GM23338 (cell line): ENCODE measurements around the gene LGI1. TPM values are rescaled to one million over a fixed set of nuclear protein-coding genes. Genes with fewer than 3 reads are reported as not detected.

ENCODE experiments used
- ATAC-seq: fragments of 200-7000 bp; cut with Tn5 transposase; 3 replicates; pipeline ENCODE4 v1.9.1; 2020
- DNase-seq: peaks from one replicate; pipeline ENCODE4 v3.0.0-alpha.2; 2015; ENCODE audit warnings: low spot score
- H2AFZ ChIP-seq: fragments of 200-600 bp; sonication (generic); 2 replicates; pipeline ENCODE4 v1.8.0; 2016; ENCODE audit warnings: antibody characterized with exemption, mild to moderate bottlenecking, moderate library complexity
- H3F3A ChIP-seq: fragments of 200-600 bp; sonication (generic); replicated peaks from 2 replicates; pipeline ENCODE4 v1.8.0; 2017; ENCODE audit warnings: antibody characterized with exemption, mixed run types, low read depth
- H3K27ac ChIP-seq: fragments of 200-600 bp; sonication (generic); 2 replicates; pipeline ENCODE4 v1.6.1; 2016; ENCODE audit warnings: low read depth
- H3K27me3 ChIP-seq: fragments of 200-600 bp; sonication (generic); 2 replicates; pipeline ENCODE4 v1.8.0; 2016; ENCODE audit warnings: mild to moderate bottlenecking, mixed run types, moderate library complexity; ENCODE audit not compliant: insufficient read depth
- H3K36me3 ChIP-seq: fragments of 200-600 bp; sonication (generic); 2 replicates; pipeline ENCODE4 v1.8.0; 2016; ENCODE audit warnings: mild to moderate bottlenecking; ENCODE audit not compliant: insufficient read depth
- H3K4me1 ChIP-seq: fragments of 200-600 bp; sonication (generic); 2 replicates; pipeline ENCODE4 v1.8.0; 2016; ENCODE audit warnings: mild to moderate bottlenecking, moderate library complexity; ENCODE audit not compliant: insufficient read depth
- H3K4me2 ChIP-seq: fragments of 200-600 bp; sonication (generic); 2 replicates; pipeline ENCODE4 v1.7.1; 2017; ENCODE audit warnings: mixed run types
- H3K4me3 ChIP-seq: fragments of 200-600 bp; sonication (generic); 2 replicates; pipeline ENCODE4 v1.6.1; 2016; ENCODE audit warnings: mixed run types
- H3K79me2 ChIP-seq: fragments of 200-600 bp; sonication (generic); replicated peaks from 2 replicates; pipeline ENCODE4 v1.8.0; 2017; ENCODE audit warnings: mild to moderate bottlenecking; ENCODE audit not compliant: insufficient read depth
- H3K9me2 ChIP-seq: fragments of 200-600 bp; sonication (generic); 2 replicates; pipeline ENCODE4 v1.8.0; 2017; ENCODE audit not compliant: insufficient read depth
- H4K20me1 ChIP-seq: fragments of 200-600 bp; sonication (generic); replicated peaks from 2 replicates; pipeline ENCODE4 v1.8.0; 2017; ENCODE audit warnings: mild to moderate bottlenecking; ENCODE audit not compliant: insufficient read depth
- H3K27ac Mint-ChIP-seq: 2 replicates; pipeline ENCODE4 v1.8.0; 2020; ENCODE audit warnings: inconsistent platforms, mild to moderate bottlenecking, moderate library complexity, mixed read lengths
- H3K27me3 Mint-ChIP-seq: 3 replicates; pipeline ENCODE4 v1.8.0; 2022; ENCODE audit warnings: low read depth, mild to moderate bottlenecking, moderate library complexity, mixed read lengths, inconsistent platforms; ENCODE audit not compliant: insufficient read depth, poor library complexity
- H3K36me3 Mint-ChIP-seq: 3 replicates; pipeline ENCODE4 v1.8.0; 2021; ENCODE audit warnings: low read depth, mild to moderate bottlenecking, inconsistent platforms, moderate library complexity, mixed read lengths
- H3K4me1 Mint-ChIP-seq: 3 replicates; pipeline ENCODE4 v1.8.0; 2020; ENCODE audit warnings: mild to moderate bottlenecking, inconsistent platforms, mixed read lengths
- H3K4me3 Mint-ChIP-seq: 3 replicates; pipeline ENCODE4 v1.8.0; 2021; ENCODE audit warnings: moderate library complexity, mild to moderate bottlenecking, inconsistent platforms, mixed read lengths
- H3K9me3 Mint-ChIP-seq: 3 replicates; pipeline ENCODE4 v1.8.0; 2020; ENCODE audit warnings: moderate library complexity, mild to moderate bottlenecking, inconsistent platforms, mixed read lengths
- CREB1 ChIP-seq: fragments of 250-450 bp; sonication (Bioruptor Pico); IDR thresholded peaks from 2 replicates; pipeline ENCODE4 v1.5.0; 2020; ENCODE audit warnings: low read depth, mild to moderate bottlenecking, moderate library complexity
- CTCF ChIP-seq, 2 experiments: fragments of 200-600 bp in 1 of 2; sonication (generic) in 1 of 2; conservative IDR thresholded peaks; 2 replicates each; pipeline versions ENCODE4 v1.5.1 to v1.6.1; 2016 to 2017; ENCODE audit warnings: antibody characterized with exemption in 2 of 2, low read depth in 2 of 2, mild to moderate bottlenecking in 2 of 2, moderate library complexity in 1 of 2
- EZH2 ChIP-seq: fragments of 200-600 bp; sonication (generic); IDR thresholded peaks from one replicate; pipeline ENCODE4 v1.8.0; 2017; ENCODE audit warnings: antibody characterized with exemption, mild to moderate bottlenecking, low read depth; ENCODE audit not compliant: unreplicated experiment
- EZH2phosphoT487 ChIP-seq: fragments of 200-600 bp; sonication (generic); IDR thresholded peaks from one replicate; pipeline ENCODE4 v1.8.1; 2018; ENCODE audit warnings: antibody characterized with exemption; ENCODE audit not compliant: unreplicated experiment
- NANOG ChIP-seq: IDR thresholded peaks from 2 replicates; pipeline ENCODE4 v1.6.1; 2016; ENCODE audit warnings: antibody characterized with exemption, borderline replicate concordance
- POLR2AphosphoS5 ChIP-seq: IDR thresholded peaks from 2 replicates; pipeline ENCODE4 v1.6.1; 2016; ENCODE audit warnings: antibody characterized with exemption, low read depth
- STAT1 ChIP-seq: IDR thresholded peaks from one replicate; pipeline ENCODE4 v1.6.1; 2016; ENCODE audit warnings: antibody characterized with exemption; ENCODE audit not compliant: unreplicated experiment
- ZNF114 ChIP-seq: fragments of 250-450 bp; sonication (Bioruptor Pico); IDR thresholded peaks from 2 replicates; pipeline ENCODE4 v1.5.0; 2020; ENCODE audit warnings: mild to moderate bottlenecking, moderate library complexity
- ZNF331 ChIP-seq: fragments of 250-450 bp; sonication (Bioruptor Pico); IDR thresholded peaks from 2 replicates; pipeline ENCODE4 v1.5.0; 2020; ENCODE audit warnings: low read depth, mild to moderate bottlenecking, moderate library complexity
- polyA plus RNA-seq: library from polyadenylated mRNA; unstranded; fragments of >200 nt; fragmentation: Nextera tagmentation; extraction: Ambion mirVana; gene quantifications from 2 replicates; pipeline ENCODE4 v1.2.1, GENCODE V29; 2016
- total RNA-seq: library from RNA; depleted of rRNA; stranded (reverse); fragments of >200 nt; shearing (Covaris generic); gene quantifications from 2 replicates; pipeline ENCODE4 v1.2.3, GENCODE V29; 2014
- TF ChIP-seq, protein P1 (sequence below): IDR thresholded peaks from 2 replicates; pipeline ENCODE4 v1.6.1; 2016; ENCODE audit warnings: antibody characterized with exemption

Gene LGI1
- total and polyA plus RNA-seq, 2 experiments from 2014 or later, result 0.28 to 0.31 TPM

- no peak for TF ChIP-seq EZH2
- no peak for TF ChIP-seq ZNF114 (CRISPR knock-in tag)
- TF ChIP-seq STAT1, result no peak
- TF ChIP-seq POLR2AphosphoS5, result no peak
- no peak for TF ChIP-seq EZH2phosphoT487
- no peak for TF ChIP-seq CTCF (conservative IDR thresholded peaks at IDR 0.05; ENCODE audit: low read depth in 2 of 2)
- no peak for TF ChIP-seq NANOG
- TF ChIP-seq, protein P1, sequence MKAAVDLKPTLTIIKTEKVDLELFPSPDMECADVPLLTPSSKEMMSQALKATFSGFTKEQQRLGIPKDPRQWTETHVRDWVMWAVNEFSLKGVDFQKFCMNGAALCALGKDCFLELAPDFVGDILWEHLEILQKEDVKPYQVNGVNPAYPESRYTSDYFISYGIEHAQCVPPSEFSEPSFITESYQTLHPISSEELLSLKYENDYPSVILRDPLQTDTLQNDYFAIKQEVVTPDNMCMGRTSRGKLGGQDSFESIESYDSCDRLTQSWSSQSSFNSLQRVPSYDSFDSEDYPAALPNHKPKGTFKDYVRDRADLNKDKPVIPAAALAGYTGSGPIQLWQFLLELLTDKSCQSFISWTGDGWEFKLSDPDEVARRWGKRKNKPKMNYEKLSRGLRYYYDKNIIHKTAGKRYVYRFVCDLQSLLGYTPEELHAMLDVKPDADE, result no peak
These were observed 16.4 kb upstream of the LGI1 start (continued) for GRCh38 chr10:93741367-93741766.

DNA sequence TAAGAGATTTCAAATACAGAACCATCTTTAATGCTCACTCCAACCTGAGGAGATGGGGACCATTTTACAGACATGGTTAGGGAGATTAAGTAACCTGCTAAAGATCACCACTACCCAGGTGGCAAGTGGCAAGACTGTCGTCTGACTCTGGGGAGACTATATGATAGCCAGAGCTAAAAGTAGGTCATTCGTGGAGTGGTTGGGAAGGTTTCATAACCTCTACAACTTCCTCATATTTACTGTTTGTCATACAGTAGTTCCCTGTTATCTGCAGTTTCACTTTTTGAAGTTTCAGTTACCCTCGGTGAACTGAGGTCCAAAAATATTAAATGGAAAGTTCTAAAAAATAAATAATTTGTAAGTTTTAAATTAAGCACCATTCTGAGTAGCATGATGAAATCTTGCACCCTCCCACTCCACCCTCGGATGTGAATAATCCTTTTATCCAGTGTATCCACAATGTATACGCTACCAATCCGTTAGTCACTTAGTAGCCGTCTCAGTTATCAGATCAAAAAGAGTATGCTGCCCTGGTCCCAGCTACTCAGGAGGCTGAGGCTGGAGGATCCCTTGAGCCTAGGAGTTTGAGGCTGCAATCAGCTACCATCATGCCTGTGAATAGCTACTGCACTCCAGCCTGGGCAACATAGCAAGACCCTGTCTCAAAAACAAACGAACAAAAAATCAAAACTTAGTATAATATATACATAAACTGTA is 14.9 kb upstream of the LGI1 start:
- Mint-ChIP-seq H3K27me3 (peaks cover 5% of the 10 kb centered on the region), H3K36me3 (no peaks in the 10 kb centered on the region), H3K4me1 (peaks cover 14% of the 10 kb centered on the region), H3K27ac (no peak overlapping the region), H3K4me3 (no peak overlapping the region), H3K9me3 (no peaks in the 10 kb centered on the region)
- Histone ChIP-seq H3K9me2 (no peaks in the 10 kb centered on the region), H3F3A (no peaks in the 10 kb centered on the region), H3K36me3 (no peaks in the 10 kb centered on the region), H3K27me3 (no peaks in the 10 kb centered on the region), H4K20me1 (no peaks in the 10 kb centered on the region), H3K79me2 (no peaks in the 10 kb centered on the region), H3K4me1 (peaks cover 9% of the 10 kb centered on the region), H2AFZ (no peak overlapping the region), H3K4me2 (no peak overlapping the region), H3K27ac (no peak overlapping the region), H3K4me3 (no peak overlapping the region)
- ATAC-seq (no peak), DNase-seq (no peak)
- TF ChIP-seq EZH2phosphoT487 (no peak), ZNF114 (CRISPR knock-in tag) (no peak), CREB1 (CRISPR knock-in tag) (no peak), NANOG (no peak)

GRCh38 chr10:93745408-93746065 is 12.2 kb upstream of the LGI1 start:
- H2AFZ ChIP-seq, result no peak overlapping the region
- H3K27ac ChIP-seq, result no peak overlapping the region
- Mint-ChIP-seq H3K9me3 (no peaks in the 10 kb centered on the region), H3K36me3 (no peaks in the 10 kb centered on the region), H3K4me1 (peaks cover 35% of the 10 kb centered on the region), H3K4me3 (no peak overlapping the region), H3K27me3 (peaks cover 4% of the 10 kb centered on the region), H3K27ac (peak overlapping the region; percentile 40; the same call in 1 of the 2 replicates)
- no peaks in the 10 kb centered on the region for H3K79me2 ChIP-seq
- peak; percentile 78 for ATAC-seq
- H4K20me1 ChIP-seq, result no peaks in the 10 kb centered on the region
- peaks cover 36% of the 10 kb centered on the region for H3K4me1 ChIP-seq
- H3K4me3 ChIP-seq, result no peak overlapping the region
- no peaks in the 10 kb centered on the region for H3K36me3 ChIP-seq
- H3K9me2 ChIP-seq, result no peaks in the 10 kb centered on the region
- TF ChIP-seq ZNF331 (CRISPR knock-in tag) (no peak), CTCF (conservative IDR thresholded peaks at IDR 0.05; ENCODE audit: low read depth in 2 of 2) (peak; percentile 92 to 96)
- peak; percentile 90 for DNase-seq
- no peaks in the 10 kb centered on the region for H3K27me3 ChIP-seq
- H3F3A ChIP-seq, result peaks cover 4% of the 10 kb centered on the region; the same call in 1 of the 2 replicates
- no peak overlapping the region for H3K4me2 ChIP-seq
